H9 (cell line): ENCODE data around the gene MCF2L. TPM values are rescaled to one million over a fixed set of nuclear protein-coding genes. Genes with fewer than 3 reads are reported as not detected.

ENCODE experiments used
- DNase-seq: peaks from one replicate; pipeline ENCODE4 v3.0.0-alpha.2; 2017
- H2AFZ ChIP-seq: one replicate; pipeline ENCODE4 v1.6.1; 2013; ENCODE audit warnings: mild to moderate bottlenecking, low read length, control low read depth, moderate library complexity
- H2AK5ac ChIP-seq: 2 replicates; pipeline ENCODE4 v1.6.1; 2013; ENCODE audit warnings: low read length, control low read depth, mixed read lengths; ENCODE audit not compliant: insufficient read length
- H2BK120ac ChIP-seq: one replicate; pipeline ENCODE4 v1.6.1; 2013; ENCODE audit warnings: low read depth, mild to moderate bottlenecking, low read length, control low read depth, inconsistent platforms; ENCODE audit not compliant: poor library complexity, severe bottlenecking
- H2BK12ac ChIP-seq: 2 replicates; pipeline ENCODE4 v1.6.1; 2013; ENCODE audit warnings: low read length, control low read depth, mixed read lengths, low read depth; ENCODE audit not compliant: insufficient read length
- H2BK15ac ChIP-seq: 2 replicates; pipeline ENCODE4 v1.6.1; 2013; ENCODE audit warnings: low read depth, low read length, control low read depth
- H2BK20ac ChIP-seq: one replicate; pipeline ENCODE4 v1.6.1; 2013; ENCODE audit warnings: low read depth, mild to moderate bottlenecking, low read length, control low read depth, inconsistent platforms; ENCODE audit not compliant: poor library complexity, severe bottlenecking
- H2BK5ac ChIP-seq: 2 replicates; pipeline ENCODE4 v1.6.1; 2013; ENCODE audit warnings: low read length, control low read depth, mixed read lengths; ENCODE audit not compliant: insufficient read length
- H3K14ac ChIP-seq: 2 replicates; pipeline ENCODE4 v1.6.1; 2013; ENCODE audit warnings: low read length, control low read depth; ENCODE audit not compliant: insufficient read depth
- H3K18ac ChIP-seq: 2 replicates; pipeline ENCODE4 v1.6.1; 2013; ENCODE audit warnings: low read depth, mild to moderate bottlenecking, mixed read lengths, low read length, control low read depth; ENCODE audit not compliant: insufficient read length
- H3K23ac ChIP-seq: 2 replicates; pipeline ENCODE4 v1.6.1; 2013; ENCODE audit warnings: low read length, control low read depth, mixed read lengths, low read depth; ENCODE audit not compliant: insufficient read length
- H3K23me2 ChIP-seq: 2 replicates; pipeline ENCODE4 v1.6.1; 2013; ENCODE audit warnings: low read depth, mild to moderate bottlenecking, mixed read lengths, low read length, control low read depth; ENCODE audit not compliant: insufficient read length, poor library complexity, severe bottlenecking
- H3K27ac ChIP-seq: 2 replicates; pipeline ENCODE4 v1.5.1; 2013; ENCODE audit warnings: low read length, control low read depth, mixed read lengths, low read depth; ENCODE audit not compliant: insufficient read length
- H3K27me3 ChIP-seq: 2 replicates; pipeline ENCODE4 v1.6.1; 2013; ENCODE audit warnings: low read length, control low read depth, inconsistent platforms; ENCODE audit not compliant: insufficient read depth
- H3K4ac ChIP-seq: 2 replicates; pipeline ENCODE4 v1.6.1; 2013; ENCODE audit warnings: low read depth, mild to moderate bottlenecking, control low read depth, inconsistent platforms, low read length, moderate library complexity
- H3K4me1 ChIP-seq: 2 replicates; pipeline ENCODE4 v1.6.1; 2013; ENCODE audit warnings: low read length, control low read depth, inconsistent platforms; ENCODE audit not compliant: insufficient read depth
- H3K4me2 ChIP-seq: 2 replicates; pipeline ENCODE4 v1.6.1; 2013; ENCODE audit warnings: low read length, control low read depth, mixed read lengths; ENCODE audit not compliant: insufficient read length, insufficient read depth
- H3K56ac ChIP-seq: 2 replicates; pipeline ENCODE4 v1.6.1; 2013; ENCODE audit warnings: low read depth, mild to moderate bottlenecking, mixed read lengths, low read length, control low read depth; ENCODE audit not compliant: insufficient read length
- H3K79me1 ChIP-seq: 2 replicates; pipeline ENCODE4 v1.6.1; 2013; ENCODE audit warnings: low read depth, mild to moderate bottlenecking, moderate library complexity, low read length, control low read depth, inconsistent platforms; ENCODE audit not compliant: insufficient read depth, poor library complexity, severe bottlenecking
- H3K79me2 ChIP-seq: 2 replicates; pipeline ENCODE4 v1.6.1; 2013; ENCODE audit warnings: low read length, control low read depth, inconsistent platforms; ENCODE audit not compliant: insufficient read depth
- H3K9ac ChIP-seq: 2 replicates; pipeline ENCODE4 v1.6.1; 2013; ENCODE audit warnings: low read length, control low read depth, mixed read lengths; ENCODE audit not compliant: insufficient read length; ENCODE audit errors: extremely low read depth
- H3K9me3 ChIP-seq: one replicate; pipeline ENCODE4 v1.6.1; 2013; ENCODE audit warnings: low read depth, low read length, inconsistent platforms; ENCODE audit not compliant: control insufficient read depth
- H3T11ph ChIP-seq: one replicate; pipeline ENCODE4 v1.6.1; 2013; ENCODE audit warnings: mild to moderate bottlenecking, low read length, control low read depth, inconsistent platforms
- H4K20me1 ChIP-seq: one replicate; pipeline ENCODE4 v1.6.1; 2013; ENCODE audit not compliant: control insufficient read depth, insufficient read length, insufficient read depth
- H4K5ac ChIP-seq: 2 replicates; pipeline ENCODE4 v1.6.1; 2013; ENCODE audit warnings: low read depth, mild to moderate bottlenecking, mixed read lengths, low read length, control low read depth; ENCODE audit not compliant: insufficient read length
- H4K8ac ChIP-seq: replicated peaks from 2 replicates; pipeline ENCODE4 v1.6.1; 2013; ENCODE audit warnings: low read length, control low read depth, mixed read lengths, low read depth; ENCODE audit not compliant: insufficient read length
- H4K91ac ChIP-seq: 2 replicates; pipeline ENCODE4 v1.6.1; 2013; ENCODE audit warnings: low read depth, mild to moderate bottlenecking, moderate library complexity, mixed read lengths, low read length, control low read depth; ENCODE audit not compliant: insufficient read length
- H3K27ac Mint-ChIP-seq, 3 experiments: 2 replicates in 2 of 3; 3 replicates in 1 of 3; pipeline ENCODE4 v1.8.0; 2020 to 2021; ENCODE audit warnings: mixed read lengths in 3 of 3, mild to moderate bottlenecking in 1 of 3, moderate library complexity in 1 of 3
- H3K27me3 Mint-ChIP-seq: 2 replicates; pipeline ENCODE4 v1.8.0; 2021; ENCODE audit warnings: low read depth, mild to moderate bottlenecking, moderate library complexity, mixed read lengths
- H3K36me3 Mint-ChIP-seq, 3 experiments: 2 replicates in 2 of 3; 3 replicates in 1 of 3; pipeline ENCODE4 v1.8.0; 2020 to 2021; ENCODE audit warnings: low read depth in 3 of 3, mixed read lengths in 3 of 3; ENCODE audit not compliant: insufficient read depth in 1 of 3
- H3K4me1 Mint-ChIP-seq, 2 experiments: 2 replicates each; pipeline ENCODE4 v1.8.0; 2020; ENCODE audit warnings: mixed read lengths in 2 of 2
- H3K4me3 Mint-ChIP-seq, 2 experiments: 2 replicates in 1 of 2; 3 replicates in 1 of 2; pipeline ENCODE4 v1.8.0; 2020 to 2021; ENCODE audit warnings: mild to moderate bottlenecking in 2 of 2, mixed read lengths in 2 of 2, moderate library complexity in 1 of 2
- H3K9me3 Mint-ChIP-seq, 2 experiments: 2 replicates in 1 of 2; 3 replicates in 1 of 2; pipeline ENCODE4 v1.8.0; 2020; ENCODE audit warnings: mild to moderate bottlenecking in 2 of 2, mixed read lengths in 2 of 2, moderate library complexity in 1 of 2
- WGBS: extraction: QIAGEN DNeasy Blood & Tissue Kit; methylation state at CpG from one replicate; pipeline ENCODE4 v1.1.7; 2013; ENCODE audit warnings: missing lambda C conversion rate, low lambda C conversion rate, mixed read lengths; ENCODE audit not compliant: insufficient read length; ENCODE audit errors: extremely low coverage; 5-methylcytosine and 5-hydroxymethylcytosine counted together
- total RNA-seq: library from RNA; stranded (reverse); gene quantifications from 2 replicates; pipeline ENCODE4 v1.2.1, GENCODE V29; 2021
- TF ChIP-seq, protein P1 (sequence below): fragments of 200-600 bp; sonication (generic); conservative IDR thresholded peaks from 3 replicates; pipeline ENCODE4 v1.8.0; 2021; ENCODE audit warnings: antibody characterized with exemption, mild to moderate bottlenecking

Gene MCF2L
- total RNA-seq, 1 experiment from 2014 or later, result 18.5 TPM

GRCh38 chr13:113031465-113031864, 62.5 kb downstream of the MCF2L start:
- no CpG with 5 or more reads among the region's 7 CpGs for WGBS
- Histone ChIP-seq H3K4ac (no peak overlapping the region), H3K27me3 (no peaks in the 10 kb centered on the region), H2AK5ac (no peak overlapping the region), H3K56ac (no peak overlapping the region), H4K8ac (no peak overlapping the region), H4K20me1 (no peaks in the 10 kb centered on the region), H3K14ac (no peak overlapping the region), H2BK15ac (no peak overlapping the region), H4K5ac (no peak overlapping the region), H3K4me1 (no peaks in the 10 kb centered on the region), H2BK20ac (no peak overlapping the region), H3K4me2 (no peak overlapping the region), H3K27ac (no peak overlapping the region), H2AFZ (no peak overlapping the region), H3K79me2 (no peaks in the 10 kb centered on the region), H3K23ac (no peak overlapping the region), H3K23me2 (no peaks in the 10 kb centered on the region), H3T11ph (no peak overlapping the region), H2BK120ac (no peak overlapping the region), H3K9me3 (no peaks in the 10 kb centered on the region), H2BK5ac (no peak overlapping the region), H3K9ac (no peak overlapping the region), H3K79me1 (no peaks in the 10 kb centered on the region), H2BK12ac (no peak overlapping the region), H4K91ac (no peak overlapping the region), H3K18ac (no peak overlapping the region)
- Mint-ChIP-seq H3K4me1 (peaks cover 2% of the 10 kb centered on the region in 2 experiments; a peak in 3 of 4 replicates), H3K4me3 (no peak overlapping the region), H3K27ac (no peak overlapping the region), H3K27me3 (peaks cover 6% of the 10 kb centered on the region), H3K9me3 (peaks cover 5 to 6% of the 10 kb centered on the region in 2 experiments; a peak in 3 of 5 replicates), H3K36me3 (0 out of 7 replicates have a peak, but pooled peaks cover 0 to 2% (median 0%) of the 10 kb centered on the region in 3 experiments)
- TF ChIP-seq, protein P1, sequence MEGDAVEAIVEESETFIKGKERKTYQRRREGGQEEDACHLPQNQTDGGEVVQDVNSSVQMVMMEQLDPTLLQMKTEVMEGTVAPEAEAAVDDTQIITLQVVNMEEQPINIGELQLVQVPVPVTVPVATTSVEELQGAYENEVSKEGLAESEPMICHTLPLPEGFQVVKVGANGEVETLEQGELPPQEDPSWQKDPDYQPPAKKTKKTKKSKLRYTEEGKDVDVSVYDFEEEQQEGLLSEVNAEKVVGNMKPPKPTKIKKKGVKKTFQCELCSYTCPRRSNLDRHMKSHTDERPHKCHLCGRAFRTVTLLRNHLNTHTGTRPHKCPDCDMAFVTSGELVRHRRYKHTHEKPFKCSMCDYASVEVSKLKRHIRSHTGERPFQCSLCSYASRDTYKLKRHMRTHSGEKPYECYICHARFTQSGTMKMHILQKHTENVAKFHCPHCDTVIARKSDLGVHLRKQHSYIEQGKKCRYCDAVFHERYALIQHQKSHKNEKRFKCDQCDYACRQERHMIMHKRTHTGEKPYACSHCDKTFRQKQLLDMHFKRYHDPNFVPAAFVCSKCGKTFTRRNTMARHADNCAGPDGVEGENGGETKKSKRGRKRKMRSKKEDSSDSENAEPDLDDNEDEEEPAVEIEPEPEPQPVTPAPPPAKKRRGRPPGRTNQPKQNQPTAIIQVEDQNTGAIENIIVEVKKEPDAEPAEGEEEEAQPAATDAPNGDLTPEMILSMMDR, result no peak
- no peak for DNase-seq
